Cortex of kidney (tissue), 1 donor: Measurements from ENCODE around the gene KDM5A.
"Not testable (repeated sequence)": the region's sequence is repeated elsewhere in the genome, so short reads cannot be mapped to it uniquely, and the experiment has no call there.

Experiments used
- DNase-seq: peaks from one replicate; lab custom pipeline; 2025; lab: John Stamatoyannopoulos, UW

Gene KDM5A

GRCh38 chr12:389142-390096 is at the start of gene KDM5A:
KDM5A (minus strand) TSS chr12:389320; CDS start chr12:389091, 229 bp downstream.
- DNase-seq, result no peak

- DNase-seq, result not testable (repeated sequence)
These were observed 46.6 kb upstream of the KDM5A start for GRCh38 chr12:435737-436136.

GRCh38 chr12:422526-422925 is 33.4 kb upstream of the KDM5A start:
- DNase-seq, result no peak

GRCh38 chr12:418432-418831 is 29.3 kb upstream of the KDM5A start:
- no peak for DNase-seq

DNA sequence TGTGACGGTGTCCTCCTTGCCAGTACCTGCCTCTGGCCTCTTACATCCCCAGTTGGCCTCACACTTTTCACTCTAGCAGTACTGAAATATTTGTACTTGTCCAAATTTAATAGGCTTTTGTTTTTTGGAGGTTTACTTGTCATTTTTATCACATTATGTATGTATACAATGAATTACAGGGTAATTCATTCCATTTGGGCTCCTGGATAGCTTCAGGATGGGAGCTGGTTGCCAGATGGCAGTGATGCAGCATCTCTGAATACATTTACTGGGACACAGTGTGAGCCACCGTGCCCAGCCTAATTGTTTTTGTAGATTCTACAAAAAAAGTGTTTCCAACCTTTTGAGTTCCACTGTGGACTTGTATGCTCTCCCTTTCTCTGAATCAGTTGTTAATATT is 25.7 kb upstream of the KDM5A start:
- DNase-seq, result no peak

DNA sequence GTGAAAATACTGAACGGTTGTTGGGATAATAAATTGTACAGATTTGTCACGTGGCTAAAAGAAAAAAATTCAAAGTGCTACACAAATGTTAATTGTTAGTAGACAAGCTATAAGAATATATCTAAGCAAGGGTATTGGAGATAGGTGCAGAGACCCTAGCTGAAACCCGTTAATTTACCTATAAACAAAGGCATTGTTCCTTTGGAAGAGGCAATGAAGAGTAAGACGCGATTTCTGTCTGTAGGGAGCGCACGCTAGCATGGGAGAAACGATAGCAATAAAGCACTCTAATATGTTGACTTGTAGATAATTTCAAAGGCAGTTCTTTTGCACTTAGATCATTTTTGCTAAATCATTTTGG is 12.9 kb upstream of the KDM5A start:
- no peak for DNase-seq

DNA sequence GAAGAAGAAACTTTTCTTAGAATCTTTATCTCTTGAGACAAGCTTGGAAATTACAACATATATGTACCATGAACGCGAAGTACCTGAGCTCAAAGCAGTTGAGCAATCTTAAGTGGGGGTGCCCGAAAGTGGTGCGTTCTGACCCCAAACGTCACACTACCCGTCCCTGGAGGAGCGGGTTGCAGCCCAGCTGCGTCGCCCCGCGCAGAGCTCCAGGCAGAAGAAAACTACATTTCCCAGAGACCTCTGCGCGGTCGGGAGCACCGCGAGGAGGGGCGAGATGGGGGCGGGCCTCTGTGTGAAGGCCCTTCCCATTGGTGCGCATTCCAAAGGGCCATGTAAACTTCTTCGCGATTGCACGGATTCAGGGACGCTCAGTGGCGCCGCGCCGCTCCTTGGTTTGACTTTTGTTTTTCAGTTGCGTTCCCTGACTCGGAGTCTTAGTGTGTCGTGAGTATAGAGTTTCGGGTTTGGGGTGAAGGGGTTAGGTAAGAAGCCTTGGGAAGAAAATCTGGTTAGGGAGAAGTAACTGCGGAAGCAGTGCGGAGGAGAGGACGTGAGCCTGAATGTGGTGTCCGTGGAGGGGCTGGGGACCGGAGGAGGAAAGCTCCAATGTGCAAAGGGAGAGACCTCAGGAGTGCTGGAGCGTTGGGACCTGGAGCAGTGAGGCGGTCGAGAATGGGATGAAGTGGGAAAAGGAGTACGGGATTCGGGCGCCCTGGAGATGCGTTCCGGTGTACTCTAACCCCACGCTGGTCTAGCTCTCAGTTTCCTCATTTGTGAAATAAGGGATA is 12.3 kb upstream of the KDM5A start, which contains the start of gene CCDC77:
Gene CCDC77, plus strand, starts transcription at position 410 of the 794 bp plus-strand sequence. CDS start 7,740 bp downstream, outside the sequence.
- no peak for DNase-seq

DNA sequence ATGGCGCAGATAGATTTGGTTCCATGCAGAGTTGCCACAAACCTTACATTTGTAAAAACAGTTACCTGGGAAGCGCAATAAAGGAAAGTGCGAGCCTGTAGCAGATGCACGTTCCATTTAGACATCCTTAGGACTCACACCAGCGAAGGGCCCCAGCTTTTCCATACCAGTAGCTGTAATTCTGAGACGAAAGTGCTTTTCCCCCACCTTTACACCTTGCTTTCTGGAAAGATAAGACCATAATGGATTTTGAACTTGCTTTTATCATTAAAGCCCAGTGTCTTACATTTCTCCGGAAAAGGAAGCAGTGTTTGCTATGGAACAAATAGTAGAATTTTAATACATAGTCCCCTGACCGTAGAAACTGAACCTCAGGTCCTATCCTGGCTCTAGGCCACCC is 11.7 kb upstream of the KDM5A start:
- no peak for DNase-seq

DNA sequence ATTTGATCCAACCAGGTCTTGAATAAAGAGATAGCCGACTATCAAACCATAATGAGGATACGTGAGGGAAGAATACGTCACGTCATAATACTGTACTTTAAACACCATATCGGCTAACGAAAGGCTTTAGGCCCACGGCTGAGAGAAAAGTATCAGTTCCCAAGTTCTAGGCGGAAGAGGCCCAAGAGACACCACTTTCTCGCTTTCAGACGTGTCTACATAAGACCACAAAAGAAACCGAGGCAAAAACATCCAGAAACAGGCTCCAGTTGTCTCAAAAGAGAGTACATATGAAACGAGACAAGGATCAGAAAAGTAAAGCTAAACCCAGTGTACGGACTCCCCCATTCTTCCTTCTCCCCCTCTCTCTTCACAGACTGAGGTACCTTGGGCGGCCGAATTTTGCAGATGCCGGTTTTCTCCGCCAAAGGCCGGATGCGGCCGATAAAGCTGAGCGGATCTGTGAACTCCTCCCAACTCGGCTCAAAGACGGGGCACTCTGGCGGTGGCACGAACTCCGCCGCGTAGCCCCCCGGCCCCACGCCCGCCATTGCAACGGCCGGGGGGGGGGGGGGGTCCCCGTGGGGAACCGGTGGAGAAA is 479 bp downstream of the KDM5A start:
- no peak for DNase-seq

- no peak for DNase-seq
These were observed 1.1 kb downstream of the KDM5A start for GRCh38 chr12:388012-388411.

GRCh38 chr12:386651-387050 is 2.5 kb downstream of the KDM5A start:
- no peak for DNase-seq

DNA sequence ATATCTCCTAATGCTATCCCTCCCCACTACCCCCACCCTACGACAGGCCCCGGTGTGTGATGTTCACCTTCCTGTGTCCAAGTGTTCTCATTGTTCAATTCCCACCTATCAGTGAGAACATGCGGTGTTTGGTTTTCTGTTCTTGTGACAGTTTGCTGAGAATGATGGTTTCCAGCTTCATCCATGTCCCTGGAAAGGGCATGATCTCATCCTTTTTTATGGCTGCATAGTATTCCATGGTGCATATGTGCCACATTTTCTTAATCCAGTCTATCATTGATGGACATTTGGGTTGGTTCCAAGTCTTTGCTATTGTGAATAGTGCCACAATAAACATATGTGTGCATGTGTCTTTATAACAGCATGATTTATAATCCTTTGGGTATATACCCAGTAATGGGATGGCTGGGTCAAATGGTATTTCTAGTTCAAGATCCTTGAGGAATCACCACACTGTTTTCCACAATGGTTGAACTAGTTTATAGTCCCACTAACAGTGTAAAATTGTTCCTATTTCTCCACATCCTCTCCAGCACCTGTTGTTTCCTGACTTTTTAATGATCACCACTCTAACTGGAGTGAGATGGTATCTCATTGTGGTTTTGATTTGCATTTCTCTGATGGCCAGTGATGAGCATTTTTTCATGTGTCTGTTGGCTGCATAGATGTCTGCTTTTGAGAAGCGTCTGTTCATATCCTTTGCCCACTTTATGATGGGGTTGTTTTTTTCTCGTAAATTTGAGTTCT is 18.2 kb downstream of the KDM5A start:
- DNase-seq, result not testable (repeated sequence)

GRCh38 chr12:367972-368371 is 21.1 kb downstream of the KDM5A start:
- DNase-seq, result no peak

DNA sequence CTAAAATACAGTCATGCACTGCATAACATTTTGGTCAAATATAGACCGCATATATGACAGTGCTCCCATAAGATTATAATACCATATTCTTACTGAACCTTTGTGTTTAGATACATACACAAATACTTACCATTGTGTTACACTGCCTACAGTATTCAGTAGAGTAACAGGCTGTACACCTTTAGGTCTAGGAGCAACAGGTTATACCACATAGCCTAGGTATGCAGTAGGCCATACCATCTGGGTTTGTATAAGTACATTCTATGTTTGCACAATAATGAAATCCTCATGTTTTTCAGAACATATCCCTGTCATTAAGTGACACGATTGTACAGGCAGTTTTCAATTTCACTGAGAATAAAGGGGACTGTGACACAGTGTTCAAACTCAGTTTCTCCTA is 22.3 kb downstream of the KDM5A start:
- no peak for DNase-seq

DNA sequence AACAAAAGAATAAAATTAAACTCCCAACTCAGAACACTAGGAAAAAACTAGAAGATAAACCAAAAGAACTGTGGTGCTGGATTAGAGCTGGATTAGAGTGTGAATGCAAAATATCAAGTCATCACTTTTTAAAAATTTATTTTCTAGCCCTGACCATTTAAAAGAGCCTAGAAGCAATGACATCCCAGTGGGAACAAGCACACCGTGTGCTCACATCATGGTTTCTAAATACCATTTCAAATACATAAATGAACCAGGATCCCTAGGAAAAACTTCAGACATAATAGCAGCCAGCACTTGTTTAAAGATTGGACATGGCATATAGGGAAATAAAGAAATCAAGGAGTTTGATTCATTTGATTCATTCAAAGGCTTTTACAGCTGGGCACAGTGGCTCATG is 30.0 kb downstream of the KDM5A start:
- DNase-seq, result no peak

DNA sequence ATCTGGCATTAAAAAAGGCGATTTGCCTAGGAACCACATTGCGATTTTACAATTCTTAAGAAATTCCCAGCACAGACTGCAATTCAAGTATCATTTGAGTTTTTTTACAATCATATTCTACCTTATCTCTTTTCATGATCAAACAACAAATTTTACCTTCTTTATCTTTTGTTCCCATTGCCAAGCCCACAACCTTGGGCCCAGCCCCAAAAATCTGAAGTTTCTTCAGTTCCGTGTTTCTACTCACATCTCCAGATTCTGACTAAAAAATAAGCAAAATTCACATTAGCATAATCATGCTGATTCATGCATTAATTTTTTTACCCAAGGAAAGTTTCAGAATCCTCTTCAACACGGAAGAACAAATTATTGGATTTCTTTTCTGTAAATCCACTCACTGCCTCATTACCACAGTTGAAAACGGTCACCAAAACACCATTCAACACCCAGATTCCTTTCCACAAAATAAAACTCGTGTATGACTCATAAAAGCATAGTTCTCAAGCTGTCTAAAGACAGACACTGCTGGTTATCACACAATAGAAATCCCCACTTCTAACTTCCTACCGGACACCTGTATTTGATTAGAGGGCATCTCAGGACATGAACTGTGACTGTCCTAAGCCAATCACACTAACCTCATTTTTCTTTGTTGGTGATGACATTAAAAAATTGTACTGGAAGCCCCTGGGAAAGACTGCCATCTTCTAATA is 32.7 kb downstream of the KDM5A start:
- DNase-seq, result no peak

DNA sequence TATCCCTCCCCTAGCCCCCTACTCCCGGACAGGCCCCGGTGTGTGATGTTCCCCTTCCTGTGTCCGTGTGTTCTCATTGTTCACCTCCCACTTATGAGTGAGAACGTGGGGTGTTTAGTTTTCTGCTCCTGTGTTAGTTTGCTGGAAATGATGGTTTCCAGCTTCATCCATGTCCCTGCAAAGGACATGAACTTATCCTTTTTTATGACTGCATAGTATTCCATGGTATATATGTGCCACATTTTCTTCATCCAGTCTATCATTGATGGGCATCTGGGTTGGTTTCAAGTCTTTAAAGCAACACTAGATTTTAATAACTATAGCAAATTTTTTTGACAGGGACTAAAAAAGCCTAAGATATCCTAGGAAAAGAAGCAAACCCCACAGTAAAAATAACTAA is 37.9 kb downstream of the KDM5A start:
- DNase-seq, result not testable (repeated sequence)

DNA sequence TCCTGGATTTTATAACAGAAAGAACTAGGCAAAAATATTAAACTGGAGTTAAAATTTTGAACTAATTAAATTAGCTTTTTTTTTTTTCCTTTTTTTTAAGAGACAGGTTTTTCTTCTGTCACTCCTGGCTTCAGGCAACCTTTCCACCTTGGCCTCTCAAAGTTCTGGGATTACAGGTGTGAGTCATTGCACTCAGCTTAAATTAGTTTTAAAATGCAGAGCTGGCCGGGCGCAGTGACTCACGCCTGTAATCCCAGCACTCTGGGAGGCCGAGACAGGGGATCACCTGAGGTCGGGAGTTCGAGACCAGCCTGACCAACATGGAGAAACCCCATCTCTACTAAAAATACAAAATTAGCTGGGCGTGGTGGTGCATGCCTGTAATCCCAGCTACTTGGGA is 39.5 kb downstream of the KDM5A start:
- not testable (repeated sequence) for DNase-seq

GRCh38 chr12:343036-343435 is 46.1 kb downstream of the KDM5A start:
- not testable (repeated sequence) for DNase-seq

- DNase-seq, result no peak
These were observed 52.1 kb downstream of the KDM5A start for GRCh38 chr12:337039-337438.

DNA sequence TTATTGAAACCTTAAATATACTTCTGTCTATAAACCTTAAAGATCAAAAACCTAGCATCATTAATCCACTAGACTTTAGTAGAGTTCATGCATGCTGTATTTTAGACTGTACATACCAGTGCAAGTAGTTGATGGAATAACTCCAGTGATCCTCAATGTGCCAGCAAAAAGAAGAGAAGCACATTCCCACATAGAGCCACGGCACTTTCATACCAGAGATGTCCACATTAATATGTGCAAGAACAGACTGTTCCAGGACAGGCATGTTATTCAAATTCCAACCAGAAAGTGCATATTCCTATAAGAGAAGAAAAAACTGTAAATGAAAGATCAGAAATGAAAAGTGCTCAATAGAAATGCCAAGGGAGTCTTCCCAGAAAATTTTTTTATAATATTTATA is 55.0 kb downstream of the KDM5A start:
- DNase-seq, result no peak
